ENCODE results near the gene ELN. TPM values are rescaled to one million over a fixed set of nuclear protein-coding genes. Genes with fewer than 3 reads are reported as not detected.

The ELN gene
- total and polyA plus RNA-seq, 2 of the 4 experiments (the other 2 are of a cell fraction), result 2.2 to 14.3 TPM

DNA sequence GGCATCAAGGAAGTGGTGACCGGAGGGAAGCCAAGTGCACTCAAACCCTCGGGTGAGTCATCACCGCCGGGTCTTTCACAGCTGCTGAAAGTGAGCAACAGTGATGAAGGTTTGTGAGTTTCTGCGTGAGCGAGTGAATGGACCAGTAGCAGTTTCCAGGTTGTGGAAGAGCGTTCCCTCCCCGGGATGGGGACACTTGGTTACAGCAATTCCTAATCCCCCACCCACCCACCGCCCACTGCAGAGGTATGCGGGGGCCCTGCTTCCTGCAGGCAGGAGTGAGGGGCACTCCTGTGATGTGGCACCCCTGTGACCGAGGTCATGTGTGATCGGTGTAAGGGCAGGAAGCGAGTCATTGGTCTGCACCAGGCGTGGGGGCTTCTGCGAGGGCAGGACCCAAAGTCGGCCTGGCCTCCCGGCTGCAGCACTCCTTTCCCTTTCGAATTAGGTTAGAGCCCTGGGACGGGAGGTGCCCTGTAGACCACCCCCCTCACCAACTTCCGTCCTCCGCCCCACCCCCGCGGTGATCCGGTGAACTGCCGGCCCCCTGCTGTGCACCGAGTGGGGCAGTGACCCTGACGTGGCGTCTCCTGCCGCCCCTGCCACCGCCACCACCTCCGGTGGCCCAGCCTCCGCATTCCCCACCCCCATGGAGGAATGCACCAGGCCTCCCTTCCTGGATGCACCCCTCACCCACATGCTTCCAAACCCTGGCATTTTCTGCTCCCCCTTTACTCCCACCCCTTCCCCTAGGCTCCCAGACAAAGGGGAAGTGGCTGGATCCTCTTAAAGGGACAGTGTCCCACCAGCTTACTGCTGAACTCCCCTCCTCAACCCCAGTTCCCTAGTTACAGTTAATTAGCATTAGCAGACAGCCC is 66.5 kb downstream of the ELN start (continued):
- TF ChIP-seq, protein P1, sequence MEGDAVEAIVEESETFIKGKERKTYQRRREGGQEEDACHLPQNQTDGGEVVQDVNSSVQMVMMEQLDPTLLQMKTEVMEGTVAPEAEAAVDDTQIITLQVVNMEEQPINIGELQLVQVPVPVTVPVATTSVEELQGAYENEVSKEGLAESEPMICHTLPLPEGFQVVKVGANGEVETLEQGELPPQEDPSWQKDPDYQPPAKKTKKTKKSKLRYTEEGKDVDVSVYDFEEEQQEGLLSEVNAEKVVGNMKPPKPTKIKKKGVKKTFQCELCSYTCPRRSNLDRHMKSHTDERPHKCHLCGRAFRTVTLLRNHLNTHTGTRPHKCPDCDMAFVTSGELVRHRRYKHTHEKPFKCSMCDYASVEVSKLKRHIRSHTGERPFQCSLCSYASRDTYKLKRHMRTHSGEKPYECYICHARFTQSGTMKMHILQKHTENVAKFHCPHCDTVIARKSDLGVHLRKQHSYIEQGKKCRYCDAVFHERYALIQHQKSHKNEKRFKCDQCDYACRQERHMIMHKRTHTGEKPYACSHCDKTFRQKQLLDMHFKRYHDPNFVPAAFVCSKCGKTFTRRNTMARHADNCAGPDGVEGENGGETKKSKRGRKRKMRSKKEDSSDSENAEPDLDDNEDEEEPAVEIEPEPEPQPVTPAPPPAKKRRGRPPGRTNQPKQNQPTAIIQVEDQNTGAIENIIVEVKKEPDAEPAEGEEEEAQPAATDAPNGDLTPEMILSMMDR (conservative IDR thresholded peaks at IDR 0.05; ENCODE audit: low read depth, low read length), result no peak
- no peak for TF ChIP-seq MXI1 (IDR thresholded peaks at IDR 0.05; ENCODE audit: borderline replicate concordance, low read depth, low read length)

Measured in IMR-90 (cell line).